Measurements from ENCODE around the gene ZSWIM3.
"Not testable (repeated sequence)": the region's sequence is repeated elsewhere in the genome, so short reads cannot be mapped to it uniquely, and the experiment has no call there.

DNA sequence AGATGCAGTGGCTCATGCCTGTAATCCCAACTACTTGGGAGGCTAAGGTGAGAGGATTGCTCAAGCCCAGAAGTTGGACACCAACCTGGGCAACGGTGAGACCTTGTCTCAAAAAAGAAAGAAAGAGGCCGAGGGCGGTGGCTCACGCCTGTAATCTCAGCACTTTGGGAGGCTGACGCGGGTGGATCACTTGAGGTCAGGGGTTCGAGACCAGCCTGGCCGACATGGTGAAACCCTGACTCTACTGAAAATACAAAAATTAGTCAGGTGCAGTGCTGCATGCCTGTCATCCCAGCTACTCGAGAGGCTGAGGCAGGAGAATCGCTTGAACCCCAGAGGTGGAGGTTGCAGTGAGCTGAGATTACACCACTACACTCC lies 16.7 kb downstream of the ZSWIM3 start:
- not testable (repeated sequence) for TF ChIP-seq CTCF (IDR thresholded peaks at IDR 0.05; ENCODE audit: extremely low read depth in 1 of 2, insufficient read depth in 1 of 2, low read depth in 1 of 2, low read length in 2 of 2); POLR2A (IDR thresholded peaks at IDR 0.05; ENCODE audit: low read depth, low read length); JUN (IDR thresholded peaks at IDR 0.05; ENCODE audit: borderline replicate concordance, insufficient read depth, insufficient read length, low read depth); MYC (IDR thresholded peaks at IDR 0.05; ENCODE audit: low read depth, low read length); EZH2 (IDR thresholded peaks at IDR 0.05; ENCODE audit: borderline replicate concordance, low read depth, low read length, severe bottlenecking); POLR2AphosphoS5 (IDR thresholded peaks at IDR 0.05; ENCODE audit: insufficient read depth, low read depth, low read length); FOS (IDR thresholded peaks at IDR 0.05; ENCODE audit: borderline replicate concordance, insufficient read depth, low read length); MAX (IDR thresholded peaks at IDR 0.05; ENCODE audit: insufficient read depth, insufficient read length)
